ENCODE results near the gene RAB1A. TPM values are rescaled to one million over a fixed set of nuclear protein-coding genes. Genes with fewer than 3 reads are reported as not detected.

The RAB1A gene
- total and polyA plus RNA-seq, 7 donors: 61.9 to 209 (median 88.1) TPM

DNA sequence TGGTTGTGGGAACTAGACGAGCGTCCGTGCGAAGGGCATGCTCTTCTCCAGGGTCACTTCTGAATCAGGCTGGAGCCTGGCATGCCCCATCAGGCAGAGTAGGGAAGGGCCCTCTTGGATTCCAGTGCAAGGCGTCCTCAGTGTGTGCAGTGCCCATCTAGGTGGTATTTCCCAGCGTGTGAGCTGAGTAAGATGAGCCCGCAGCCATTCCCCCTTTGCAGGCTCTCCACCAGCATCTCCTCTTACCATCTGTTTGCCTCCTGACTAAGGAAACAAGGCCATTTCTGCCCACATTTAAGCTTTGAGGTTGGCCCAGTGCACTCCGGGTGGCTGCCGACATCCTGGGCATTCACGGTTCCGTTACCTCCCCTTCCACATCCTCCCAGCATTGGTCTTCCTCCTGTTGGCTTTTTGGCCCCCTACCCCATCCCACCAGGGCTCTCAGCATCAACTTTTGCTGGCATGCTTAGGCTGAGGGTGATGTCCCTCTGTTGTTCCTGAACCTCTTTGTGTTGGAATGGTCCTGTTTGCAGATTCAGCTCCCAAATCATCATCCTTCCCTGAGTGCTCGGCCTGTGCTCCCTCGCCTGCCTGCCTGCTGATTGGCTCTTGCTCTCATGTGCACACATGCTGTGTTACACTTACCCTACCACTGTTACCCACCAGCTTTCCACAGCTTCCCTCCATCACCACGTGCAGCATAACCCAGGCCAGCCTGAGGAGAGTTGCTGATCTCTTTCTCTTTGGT lies 61.9 kb downstream of the RAB1A start:
- intact Hi-C loops (cut with DNase I): loop anchor here (10.0 kb wide), 1 partner anchor 367 kb away; the partner anchor contains the start of gene SPRED2
- Histone ChIP-seq H3K4me3 (no peak overlapping the region), H3K36me3 (peaks cover 1 to 23% (median 10%) of the 10 kb centered on the region in 4 donors), H3K27me3 (no peaks in the 10 kb centered on the region), H3K27ac (peak overlapping the region in 1 of 4 donors; percentile 4), H3K4me1 (peaks cover 0 to 75% (median 70%) of the 10 kb centered on the region in 4 donors), H3K9me3 (no peaks in the 10 kb centered on the region)
- TF ChIP-seq POLR2AphosphoS5 (IDR thresholded peaks at IDR 0.05) (no peak), POLR2A (IDR thresholded peaks at IDR 0.05) (no peak), EP300 (IDR thresholded peaks at IDR 0.05) (no peak)
- TF ChIP-seq, protein P1, sequence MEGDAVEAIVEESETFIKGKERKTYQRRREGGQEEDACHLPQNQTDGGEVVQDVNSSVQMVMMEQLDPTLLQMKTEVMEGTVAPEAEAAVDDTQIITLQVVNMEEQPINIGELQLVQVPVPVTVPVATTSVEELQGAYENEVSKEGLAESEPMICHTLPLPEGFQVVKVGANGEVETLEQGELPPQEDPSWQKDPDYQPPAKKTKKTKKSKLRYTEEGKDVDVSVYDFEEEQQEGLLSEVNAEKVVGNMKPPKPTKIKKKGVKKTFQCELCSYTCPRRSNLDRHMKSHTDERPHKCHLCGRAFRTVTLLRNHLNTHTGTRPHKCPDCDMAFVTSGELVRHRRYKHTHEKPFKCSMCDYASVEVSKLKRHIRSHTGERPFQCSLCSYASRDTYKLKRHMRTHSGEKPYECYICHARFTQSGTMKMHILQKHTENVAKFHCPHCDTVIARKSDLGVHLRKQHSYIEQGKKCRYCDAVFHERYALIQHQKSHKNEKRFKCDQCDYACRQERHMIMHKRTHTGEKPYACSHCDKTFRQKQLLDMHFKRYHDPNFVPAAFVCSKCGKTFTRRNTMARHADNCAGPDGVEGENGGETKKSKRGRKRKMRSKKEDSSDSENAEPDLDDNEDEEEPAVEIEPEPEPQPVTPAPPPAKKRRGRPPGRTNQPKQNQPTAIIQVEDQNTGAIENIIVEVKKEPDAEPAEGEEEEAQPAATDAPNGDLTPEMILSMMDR (IDR thresholded peaks at IDR 0.05): no peak
- 76 to 88% methylated on average over 14 of the region's 14 CpGs for WGBS, 2 donors
- DNase-seq: no peak

DNA sequence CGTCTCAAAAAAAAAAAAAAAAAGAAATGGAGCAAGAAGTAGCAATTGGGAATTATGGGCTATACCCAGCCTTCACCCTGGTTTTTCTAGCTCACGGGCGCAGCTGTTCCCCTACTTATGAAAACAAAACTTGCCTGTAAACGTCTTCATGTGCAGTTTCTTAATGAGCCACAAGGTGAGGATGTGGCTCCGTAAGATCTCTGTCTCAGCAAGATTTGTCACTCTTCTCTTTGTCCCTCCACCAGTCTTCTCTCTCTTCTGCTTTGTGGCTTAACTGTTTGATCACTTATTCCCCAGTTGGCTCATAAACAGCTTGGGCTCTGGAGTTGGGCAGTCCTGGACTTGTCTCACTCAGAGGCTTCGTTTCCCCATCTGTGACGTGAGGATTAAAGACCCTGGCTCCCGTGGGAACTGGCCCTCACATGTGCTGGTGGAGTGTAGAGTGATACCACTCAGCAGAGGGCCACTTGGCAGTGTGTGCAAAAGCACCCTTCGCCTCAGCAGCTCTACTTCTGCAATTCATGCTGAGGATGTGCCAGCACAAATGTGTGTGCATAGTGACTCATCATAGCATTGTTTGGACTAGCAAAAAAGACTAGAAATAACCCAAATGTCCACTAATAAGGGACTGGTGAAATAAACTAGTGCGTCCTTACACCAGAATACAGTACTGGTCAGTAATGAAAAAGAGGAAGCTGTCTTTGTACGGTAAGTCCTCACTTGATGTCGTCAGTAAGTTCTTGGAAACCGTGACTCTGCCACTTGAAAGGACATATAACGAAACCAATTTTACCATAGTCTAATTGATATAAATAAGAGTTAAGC lies 65.0 kb downstream of the RAB1A start:
- WGBS, 2 donors: 30 to 40% methylated on average over 14 of the region's 14 CpGs
- Histone ChIP-seq H3K4me1 (peaks cover 0 to 91% (median 78%) of the 10 kb centered on the region in 4 donors), H3K27me3 (no peaks in the 10 kb centered on the region), H3K4me3 (no peak overlapping the region), H3K36me3 (no peaks in the 10 kb centered on the region), H3K27ac (peak overlapping the region; percentile 56 to 76 (median 63)), H3K9me3 (no peaks in the 10 kb centered on the region)
- intact Hi-C loops (cut with DNase I): loop anchor here (2.0 to 10.0 kb wide), 2 partner anchors 66 to 370 kb away; partner anchors contain the start of genes RAB1A and SPRED2
- TF ChIP-seq, protein P1 (IDR thresholded peaks at IDR 0.05): peak; percentile 62 to 86 (median 78)
- TF ChIP-seq POLR2AphosphoS5 (IDR thresholded peaks at IDR 0.05) (peak in 2 of 4 donors; percentile 25 to 36), EP300 (IDR thresholded peaks at IDR 0.05) (peak in 1 of 4 donors; percentile 68), POLR2A (IDR thresholded peaks at IDR 0.05) (no peak)
- DNase-seq: peak; percentile 83

DNA sequence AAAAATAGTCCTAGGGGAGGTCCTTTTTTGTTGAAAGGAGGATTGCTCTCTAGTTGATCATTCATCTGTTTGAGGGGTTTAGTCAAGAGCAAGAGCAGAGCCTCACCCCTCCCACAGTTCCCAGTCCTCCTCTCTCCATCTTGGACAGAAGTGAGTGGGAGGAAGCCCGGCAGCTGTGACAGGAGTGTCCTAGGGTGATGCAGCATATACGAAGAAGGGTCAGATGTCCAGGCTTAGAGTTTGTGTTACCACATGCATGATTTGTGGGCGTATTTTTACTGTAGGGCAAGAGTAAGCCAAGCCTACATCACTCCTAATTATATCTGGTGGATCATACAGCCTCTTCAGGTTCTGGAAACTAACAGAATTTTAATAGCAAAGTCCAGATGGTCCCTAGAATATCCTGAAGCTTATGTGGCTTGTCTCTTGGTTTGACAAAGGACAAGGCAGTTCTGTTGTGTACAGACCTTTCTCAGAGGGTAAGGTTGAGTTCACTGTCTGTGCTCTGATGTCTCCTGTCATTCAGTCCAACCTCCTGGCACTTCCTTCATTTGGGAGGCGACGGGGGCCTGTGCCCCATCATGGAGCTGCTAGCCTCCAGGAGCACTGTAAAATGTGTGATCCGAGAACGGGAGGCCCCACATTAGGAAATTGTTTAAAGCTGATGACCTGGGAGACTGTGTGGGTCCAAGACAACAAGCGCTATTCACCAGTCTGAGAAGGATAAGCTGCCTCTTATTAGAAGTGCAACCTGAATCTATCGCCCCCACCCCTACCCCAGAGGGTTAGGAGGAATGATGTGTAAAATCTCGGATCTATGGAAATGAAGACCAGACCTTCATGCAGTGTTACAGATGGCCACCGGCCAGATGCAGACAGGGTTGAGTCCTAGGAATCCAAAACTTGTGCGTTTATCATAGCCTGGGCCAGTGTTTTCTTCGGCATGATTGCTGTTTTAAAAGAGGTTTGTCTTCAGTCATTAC lies 66.8 kb downstream of the RAB1A start:
- H3K9me3 ChIP-seq: no peaks in the 10 kb centered on the region
- no peak for DNase-seq
- no peak overlapping the region for H3K4me3 ChIP-seq
- 70 to 82% methylated on average over 13 of the region's 13 CpGs for WGBS, 2 donors
- peak overlapping the region in 3 of 4 donors; percentile 5 to 76 (median 23) for H3K27ac ChIP-seq
- peaks cover 0 to 91% (median 77%) of the 10 kb centered on the region in 4 donors for H3K4me1 ChIP-seq
- intact Hi-C loops (cut with DNase I): loop anchor here (10.0 kb wide), 1 partner anchor 372 kb away; the partner anchor contains the start of gene SPRED2
- TF ChIP-seq, protein P1 (IDR thresholded peaks at IDR 0.05): no peak
- TF ChIP-seq POLR2A (IDR thresholded peaks at IDR 0.05): no peak
- TF ChIP-seq POLR2AphosphoS5 (IDR thresholded peaks at IDR 0.05): no peak
- TF ChIP-seq EP300 (IDR thresholded peaks at IDR 0.05): no peak
- no peaks in the 10 kb centered on the region for H3K27me3 ChIP-seq
- no peaks in the 10 kb centered on the region for H3K36me3 ChIP-seq

DNA sequence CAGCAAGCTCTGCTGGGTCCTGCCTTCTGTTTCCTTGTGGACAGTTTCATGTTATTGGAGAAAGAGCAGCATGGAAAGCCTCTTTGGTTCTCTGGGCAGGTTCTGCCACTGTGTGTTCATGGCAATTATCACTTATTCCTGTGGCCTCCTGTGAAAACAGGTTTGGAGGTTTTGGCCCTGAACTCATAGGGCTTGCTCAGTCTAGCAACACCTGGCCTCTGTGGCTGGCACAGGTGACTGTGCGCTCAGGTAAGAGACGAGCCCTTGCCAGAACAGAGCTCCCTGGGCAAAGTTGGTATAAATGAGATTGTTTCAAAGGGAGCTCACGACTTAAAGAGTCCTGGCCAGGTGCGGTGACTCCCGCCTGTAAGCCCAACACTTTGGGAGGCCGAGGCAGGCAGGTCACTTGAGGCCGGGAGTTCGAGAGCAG lies 68.0 kb downstream of the RAB1A start:
- Histone ChIP-seq H3K4me1 (peaks cover 0 to 93% (median 82%) of the 10 kb centered on the region in 4 donors), H3K36me3 (no peaks in the 10 kb centered on the region), H3K9me3 (no peaks in the 10 kb centered on the region), H3K27me3 (no peaks in the 10 kb centered on the region), H3K27ac (peak overlapping the region in 2 of 4 donors; percentile 7 to 76), H3K4me3 (no peak overlapping the region)
- intact Hi-C loops (cut with DNase I): loop anchor here (10.0 kb wide), 1 partner anchor 373 kb away; the partner anchor contains the start of gene SPRED2
- no peak for TF ChIP-seq POLR2A (IDR thresholded peaks at IDR 0.05)
- no peak for TF ChIP-seq EP300 (IDR thresholded peaks at IDR 0.05)
- TF ChIP-seq, protein P1 (IDR thresholded peaks at IDR 0.05): no peak
- no peak for TF ChIP-seq POLR2AphosphoS5 (IDR thresholded peaks at IDR 0.05)
- DNase-seq: no peak
- 83 to 93% methylated on average over 8 of the region's 8 CpGs for WGBS, 2 donors

All from sigmoid colon (tissue), 7 donors.